Fibroblast of skin of right quadriceps (primary cell): ENCODE results near the gene DOCK3.
"Not testable (repeated sequence)": the region's sequence is repeated elsewhere in the genome, so short reads cannot be mapped to it uniquely, and the experiment has no call there.

Experiments
- DNase-seq: peaks from one replicate; pipeline ENCODE4 v3.0.0-alpha.2; 2013

Gene DOCK3

DNA sequence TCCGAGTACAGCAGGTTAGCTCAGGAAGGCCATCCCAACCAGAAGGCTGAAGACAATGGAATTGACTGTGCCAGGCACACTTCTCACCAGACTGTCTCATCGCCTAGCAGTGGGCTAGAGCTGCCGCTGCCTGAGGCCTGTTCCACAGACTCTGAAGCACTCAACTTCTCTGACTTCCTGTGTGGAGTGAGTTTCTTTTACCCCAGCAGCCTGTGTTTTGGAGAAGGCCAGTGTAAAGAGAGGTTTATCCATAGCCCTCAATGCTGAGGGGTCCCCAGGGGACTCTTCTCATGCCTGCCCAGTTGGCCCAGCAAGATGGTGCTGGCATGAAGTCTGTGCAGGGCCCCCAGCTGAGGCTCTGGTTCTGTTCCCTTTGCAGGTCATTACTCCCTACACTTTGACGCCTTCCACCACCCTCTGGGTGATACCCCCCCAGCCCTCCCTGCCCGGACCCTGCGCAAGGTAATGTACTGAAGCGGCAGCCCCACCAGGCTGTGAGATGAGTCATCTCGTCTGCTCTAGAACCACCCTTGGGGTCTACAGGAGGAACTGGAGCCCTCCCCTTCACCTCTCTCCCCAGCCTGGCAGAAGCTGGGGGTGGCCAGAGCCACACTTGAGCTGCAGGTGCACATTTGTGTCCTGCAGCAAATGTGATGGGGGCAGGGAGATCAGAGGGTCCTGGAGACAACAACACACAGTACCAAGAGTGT is 705.2 kb downstream of the DOCK3 start:
- no peak for DNase-seq

DNA sequence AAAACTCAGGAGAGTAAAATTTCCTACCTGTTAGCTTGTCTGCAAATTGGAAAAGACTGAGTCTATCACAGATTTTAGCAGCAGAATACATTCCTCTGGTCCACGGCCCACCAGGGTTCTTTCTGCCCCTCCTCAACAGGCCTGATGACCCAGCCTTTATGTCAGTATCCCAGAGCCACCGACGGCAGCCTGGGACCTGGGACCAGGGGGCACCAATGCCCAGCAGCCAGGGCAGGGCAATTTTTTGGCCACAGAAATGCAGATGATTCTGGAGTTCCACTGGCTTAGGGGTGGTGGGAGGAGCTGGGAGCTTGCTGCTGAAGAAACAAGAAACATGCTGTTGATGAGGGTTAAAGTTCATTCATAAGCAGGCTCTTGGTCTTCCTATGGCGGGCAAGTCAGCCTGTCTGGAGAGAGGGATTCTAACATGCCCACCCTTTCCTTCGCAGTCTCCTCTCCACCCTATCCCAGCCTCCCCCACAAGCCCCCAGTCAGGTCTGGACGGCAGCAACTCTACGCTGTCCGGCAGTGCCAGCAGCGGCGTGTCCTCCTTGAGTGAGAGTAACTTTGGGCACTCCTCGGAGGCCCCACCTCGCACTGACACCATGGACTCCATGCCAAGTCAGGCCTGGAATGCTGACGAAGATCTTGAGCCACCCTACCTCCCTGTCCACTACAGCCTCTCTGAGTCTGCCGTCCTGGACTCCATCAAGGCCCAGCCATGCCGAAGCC is 706.0 kb downstream of the DOCK3 start:
- no peak for DNase-seq

DNA sequence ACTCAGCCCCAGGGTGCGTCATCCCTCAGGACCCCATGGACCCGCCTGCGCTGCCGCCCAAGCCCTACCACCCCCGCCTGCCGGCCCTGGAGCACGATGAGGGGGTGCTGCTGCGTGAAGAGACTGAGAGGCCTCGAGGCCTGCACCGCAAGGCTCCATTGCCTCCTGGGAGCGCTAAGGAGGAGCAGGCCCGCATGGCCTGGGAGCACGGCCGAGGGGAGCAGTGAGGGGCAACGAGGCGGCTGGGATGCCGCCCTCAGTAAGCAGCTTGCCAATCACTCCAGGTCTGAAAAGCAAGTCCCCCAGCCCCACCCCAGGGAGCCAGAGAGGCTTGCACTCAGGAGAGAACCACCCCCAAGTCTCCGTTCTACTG is 706.6 kb downstream of the DOCK3 start:
- no peak for DNase-seq

DNA sequence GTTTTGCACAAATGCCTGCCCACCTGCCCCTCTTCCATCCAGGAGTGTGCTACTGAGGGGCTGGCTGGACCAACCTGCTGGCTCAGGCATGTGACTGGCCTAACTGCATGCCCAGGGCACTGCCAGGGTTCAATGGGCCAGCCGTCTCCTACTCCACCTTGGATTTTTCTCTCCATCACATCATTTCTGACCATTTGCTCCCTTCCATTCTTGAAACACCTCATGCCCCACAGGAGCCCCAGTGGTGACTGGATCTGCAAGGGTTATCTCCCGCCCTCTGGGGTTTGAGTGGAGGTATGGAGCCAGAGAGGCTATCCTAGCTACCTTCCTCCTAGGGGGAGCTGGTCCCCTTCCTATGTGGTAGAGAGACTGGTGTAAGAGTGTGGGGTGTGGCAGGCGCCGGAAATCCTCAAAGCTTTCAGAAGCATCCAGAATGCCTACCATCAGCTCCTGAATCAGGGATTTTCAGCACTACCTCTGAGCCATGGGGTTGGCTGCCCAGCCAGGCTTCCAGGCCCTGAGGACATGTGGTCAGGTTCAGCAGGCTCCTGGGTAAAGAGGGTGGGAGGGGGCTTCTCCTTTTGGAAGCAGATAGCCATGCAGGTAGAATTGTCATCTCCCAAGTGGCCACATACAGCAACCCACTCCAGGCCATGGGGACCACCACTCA is 707.5 kb downstream of the DOCK3 start:
- DNase-seq = no peak

DNA sequence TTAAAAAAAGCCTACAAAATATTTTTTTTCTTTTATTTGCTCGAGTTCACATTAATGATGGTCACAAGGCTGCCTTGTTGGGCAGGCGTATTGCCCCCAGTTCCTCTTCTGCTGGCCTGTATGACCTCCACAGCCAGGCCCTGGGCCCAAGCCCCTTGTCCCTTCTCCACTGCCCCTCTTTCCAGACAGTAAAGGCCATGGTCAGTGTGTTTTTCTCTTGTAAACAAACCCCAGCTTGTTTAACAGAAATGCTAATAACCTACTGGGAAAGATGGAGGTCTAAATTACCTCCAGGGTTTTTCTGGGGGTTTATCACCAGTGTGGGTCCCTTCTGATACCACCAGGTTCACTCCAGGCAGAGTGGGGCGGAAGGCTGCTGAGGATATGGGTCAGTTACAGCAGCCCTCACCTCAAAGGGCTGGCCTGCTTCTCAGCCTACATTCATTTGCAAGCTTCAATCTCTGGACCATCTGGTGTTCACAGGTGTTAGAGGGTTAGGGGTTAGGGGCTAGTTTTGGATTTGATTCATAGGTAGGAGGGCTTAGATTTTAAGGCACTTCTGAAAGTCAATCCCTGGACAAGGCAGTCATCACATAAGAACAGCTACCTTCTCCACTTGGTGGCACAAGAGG is 708.3 kb downstream of the DOCK3 start:
- no peak for DNase-seq

DNA sequence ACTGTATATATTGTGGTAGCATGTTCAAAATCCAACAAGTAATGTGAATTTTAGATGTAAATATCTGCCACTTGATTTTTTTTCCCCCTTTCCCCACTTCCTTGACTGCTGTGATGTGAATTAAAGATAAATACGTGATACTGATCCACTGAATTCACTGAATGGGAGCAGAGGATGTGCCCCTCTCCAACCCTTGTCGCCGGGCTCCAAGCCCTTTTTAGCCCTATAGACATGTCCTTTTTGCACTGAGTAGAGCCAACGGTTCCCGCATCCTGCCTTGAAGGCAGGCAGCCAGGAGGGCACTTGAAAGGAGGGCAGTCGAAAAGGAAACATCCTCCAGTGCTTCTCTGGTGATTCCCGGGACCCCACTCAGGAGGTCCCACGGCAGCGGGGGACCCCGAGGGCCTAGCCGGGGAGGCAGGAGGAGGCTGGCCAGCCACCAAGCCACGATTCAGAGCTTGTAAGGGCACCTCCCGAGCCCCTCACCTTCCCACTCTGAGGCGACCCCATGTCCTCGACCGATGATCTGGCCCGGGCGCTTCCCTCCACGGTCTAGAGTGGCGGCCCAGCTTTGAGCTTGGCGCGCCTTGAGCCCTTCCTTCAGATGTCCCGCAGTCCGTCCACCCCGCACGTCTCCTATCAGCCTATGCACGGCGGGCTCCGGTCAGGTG is 709.5 kb downstream of the DOCK3 start:
- no peak for DNase-seq

DNA sequence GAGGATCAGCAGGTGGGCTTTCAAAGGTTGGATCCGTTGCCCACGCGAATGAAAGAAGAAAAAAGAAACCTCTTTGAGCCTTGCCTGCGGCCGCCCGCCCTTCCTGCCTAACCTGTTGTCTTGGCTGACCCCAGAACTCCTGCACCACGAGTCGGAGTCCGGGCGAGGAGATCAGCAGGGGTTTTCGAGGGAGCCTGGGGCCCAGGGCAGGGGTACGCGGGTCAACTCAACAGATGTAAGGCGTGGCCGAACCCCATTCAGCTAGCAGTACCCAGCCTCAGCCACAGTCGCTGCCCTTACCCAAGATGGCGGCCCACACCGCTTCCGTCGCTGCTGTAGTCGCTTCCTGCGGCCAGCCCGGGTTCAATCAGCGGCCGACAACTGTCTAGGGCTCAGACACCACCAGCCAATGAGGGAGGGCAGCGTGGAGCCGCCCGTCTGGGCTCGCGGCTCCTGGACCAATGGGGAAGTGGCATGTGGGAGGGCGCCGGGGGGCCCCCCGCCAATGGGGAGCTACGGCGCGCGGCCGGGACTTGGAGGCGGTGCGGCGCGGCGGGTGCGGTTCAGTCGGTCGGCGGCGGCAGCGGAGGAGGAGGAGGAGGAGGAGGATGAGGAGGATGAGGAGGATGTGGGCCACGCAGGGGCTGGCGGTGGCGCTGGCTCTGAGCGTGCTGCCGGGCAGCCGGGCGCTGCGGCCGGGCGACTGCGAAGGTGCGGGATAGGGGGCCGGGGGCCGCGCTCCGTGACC is 710.2 kb downstream of the DOCK3 start, which contains the start of gene MANF:
Gene MANF (plus strand): TSS at position 566 of the 748 bp plus-strand sequence. CDS start 52 bp downstream, at position 618.
- peak; percentile 98 for DNase-seq

DNA sequence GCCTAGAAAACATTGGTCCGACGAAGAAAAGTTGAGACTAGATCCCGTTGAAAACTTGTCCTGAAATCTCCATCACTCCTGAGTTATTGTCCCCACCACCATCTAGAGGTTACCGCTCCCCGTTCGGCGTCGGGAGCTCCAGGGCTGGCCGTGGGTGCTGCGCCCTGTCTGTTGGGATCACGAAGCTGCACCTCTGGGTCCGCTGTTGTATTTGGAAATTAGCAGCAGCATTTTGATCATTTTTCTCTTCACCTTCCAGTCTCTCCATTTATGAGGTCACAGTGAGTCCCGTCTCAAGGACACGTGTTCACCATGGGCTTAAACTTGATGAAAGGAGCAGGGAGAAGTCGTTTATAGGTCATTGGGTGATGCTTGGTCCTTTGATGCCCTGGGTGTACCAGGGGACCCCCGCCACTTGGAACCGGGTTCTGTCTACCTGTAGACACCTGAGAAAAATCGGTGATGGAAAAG is 710.9 kb downstream of the DOCK3 start:
- no peak for DNase-seq

DNA sequence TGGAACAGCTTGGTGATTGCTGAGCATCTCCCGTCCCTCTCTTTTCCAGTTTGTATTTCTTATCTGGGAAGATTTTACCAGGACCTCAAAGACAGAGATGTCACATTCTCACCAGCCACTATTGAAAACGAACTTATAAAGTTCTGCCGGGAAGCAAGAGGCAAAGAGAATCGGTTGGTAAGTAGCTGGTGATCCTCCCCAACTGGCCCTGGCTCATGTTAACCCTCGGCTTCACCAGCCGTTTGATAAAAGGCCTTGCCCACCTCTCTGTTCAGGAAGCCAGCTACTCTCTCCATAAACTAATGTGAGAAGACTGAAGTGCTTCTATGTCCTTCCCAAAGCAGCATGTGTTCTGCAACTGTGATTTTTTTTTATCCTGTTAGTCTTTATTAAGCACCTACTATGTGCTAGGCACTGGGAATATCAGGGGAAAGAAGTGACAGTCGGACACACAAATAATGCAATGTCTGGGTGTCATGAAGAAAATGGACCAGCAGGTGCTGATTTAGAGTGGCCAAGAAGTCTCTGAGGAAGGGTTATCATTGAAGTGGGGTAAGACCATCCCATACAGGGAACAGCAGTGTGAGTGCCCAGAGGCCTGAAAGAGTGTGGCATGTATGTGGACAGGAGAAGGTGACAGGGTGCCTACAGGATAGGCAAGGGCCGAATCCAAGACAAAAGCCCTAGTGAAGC is 711.6 kb downstream of the DOCK3 start:
- no peak for DNase-seq

DNA sequence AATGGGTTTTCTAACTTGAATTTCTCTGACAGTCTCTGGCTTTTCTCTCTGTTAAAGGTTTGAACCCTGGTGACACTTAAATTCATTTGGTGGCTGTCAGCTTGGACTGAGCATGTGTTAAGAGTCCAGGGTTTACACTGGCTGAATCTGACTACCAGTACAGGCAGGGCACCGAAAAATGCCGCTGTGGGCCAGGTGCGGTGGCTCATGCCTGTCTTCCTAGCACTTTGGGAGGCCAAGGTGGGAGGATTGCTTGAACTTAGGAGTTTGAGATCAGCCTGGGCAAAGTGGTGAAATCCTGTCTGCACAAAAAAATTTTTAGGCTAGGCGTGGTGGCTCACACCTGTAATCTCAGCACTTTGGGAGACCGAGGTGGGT is 712.1 kb downstream of the DOCK3 start:
- DNase-seq = no peak

DNA sequence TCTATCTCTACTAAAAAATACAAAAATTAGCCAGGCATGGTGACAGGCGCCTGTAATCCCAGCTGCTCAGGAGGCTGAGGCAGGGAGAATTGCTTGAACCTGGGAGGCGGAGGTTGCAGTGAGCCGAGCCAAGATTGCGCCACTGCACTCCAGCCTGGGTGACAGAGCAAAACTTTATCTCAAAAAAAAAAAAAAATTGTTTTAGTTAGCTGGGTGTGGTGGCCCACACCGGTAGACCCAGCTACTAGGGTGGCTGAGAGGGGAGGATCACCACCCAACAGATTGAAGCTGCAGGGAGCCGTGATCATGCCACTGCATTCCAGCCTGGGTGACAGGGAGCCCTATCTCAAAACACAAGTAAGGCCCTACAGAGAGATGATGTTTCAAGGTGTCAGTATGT is 712.6 kb downstream of the DOCK3 start:
- DNase-seq = not testable (repeated sequence)

DNA sequence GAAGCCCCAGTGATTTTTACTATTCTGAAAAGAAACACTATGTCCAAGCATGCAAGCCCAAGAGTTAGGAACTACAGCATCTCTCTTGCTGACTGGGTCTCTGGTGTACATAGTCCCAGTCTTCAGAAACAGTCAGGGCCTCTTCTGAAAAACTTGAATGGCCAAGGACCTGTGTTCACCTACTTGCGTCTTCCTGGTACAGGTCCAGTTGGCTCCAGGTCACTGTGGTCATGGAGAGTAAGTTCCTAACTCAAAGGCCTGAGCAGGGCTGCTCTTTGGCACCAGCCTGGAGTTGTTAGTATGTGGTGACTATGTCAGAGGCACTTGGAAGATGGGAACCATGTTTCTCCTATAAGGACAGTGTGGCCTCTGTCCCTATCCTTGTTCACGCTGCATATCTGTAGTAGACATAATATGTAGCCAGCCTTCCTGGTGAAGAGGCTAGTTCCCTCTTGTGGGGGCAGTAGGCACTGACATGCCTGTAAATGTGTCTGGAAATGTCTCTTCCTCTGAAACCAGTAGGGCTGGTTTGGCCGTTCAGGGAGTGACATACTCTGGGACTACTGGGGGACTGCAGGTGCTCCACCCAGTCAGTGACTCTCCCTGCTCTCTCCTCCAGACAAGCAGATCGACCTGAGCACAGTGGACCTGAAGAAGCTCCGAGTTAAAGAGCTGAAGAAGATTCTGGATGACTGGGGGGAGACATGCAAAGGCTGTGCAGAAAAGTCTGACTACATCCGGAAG is 713.7 kb downstream of the DOCK3 start:
- DNase-seq = no peak

DNA sequence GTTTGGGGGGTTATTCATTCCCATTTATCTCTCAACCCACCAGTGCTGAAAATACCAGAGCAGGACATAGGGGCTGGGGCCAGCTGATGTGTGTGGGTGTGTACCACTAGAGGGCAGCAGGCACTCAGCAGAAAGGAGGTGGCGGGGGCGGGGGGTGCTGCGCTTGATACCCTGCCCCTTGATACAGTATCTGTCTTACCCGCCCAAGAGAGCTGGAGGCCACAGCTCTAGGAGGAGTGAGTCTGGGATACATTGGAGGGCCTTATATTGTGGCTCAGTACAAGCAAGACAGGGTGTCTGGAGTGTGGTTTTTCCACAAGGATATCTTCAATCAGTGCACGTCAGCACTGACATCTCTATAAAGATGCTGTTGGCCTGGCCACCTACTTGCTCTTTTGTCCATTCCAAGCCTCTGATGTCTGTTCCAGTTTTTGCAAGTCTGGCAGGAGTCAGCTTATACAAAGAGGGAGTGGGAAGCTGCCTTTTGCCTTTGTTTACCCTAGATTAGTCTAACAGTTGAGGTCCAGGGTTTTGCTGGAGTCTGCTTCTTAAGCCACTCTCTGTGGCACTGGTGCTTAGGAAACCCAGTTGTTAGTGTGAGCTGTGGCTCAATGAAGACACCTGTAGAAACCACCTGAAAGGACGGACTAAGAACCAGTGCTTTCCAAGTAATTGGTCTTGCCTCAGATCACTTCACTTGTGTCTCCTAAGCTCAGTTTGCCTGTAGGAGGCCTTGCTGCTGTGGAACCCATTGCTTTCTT is 714.9 kb downstream of the DOCK3 start:
- DNase-seq = peak; percentile 40

DNA sequence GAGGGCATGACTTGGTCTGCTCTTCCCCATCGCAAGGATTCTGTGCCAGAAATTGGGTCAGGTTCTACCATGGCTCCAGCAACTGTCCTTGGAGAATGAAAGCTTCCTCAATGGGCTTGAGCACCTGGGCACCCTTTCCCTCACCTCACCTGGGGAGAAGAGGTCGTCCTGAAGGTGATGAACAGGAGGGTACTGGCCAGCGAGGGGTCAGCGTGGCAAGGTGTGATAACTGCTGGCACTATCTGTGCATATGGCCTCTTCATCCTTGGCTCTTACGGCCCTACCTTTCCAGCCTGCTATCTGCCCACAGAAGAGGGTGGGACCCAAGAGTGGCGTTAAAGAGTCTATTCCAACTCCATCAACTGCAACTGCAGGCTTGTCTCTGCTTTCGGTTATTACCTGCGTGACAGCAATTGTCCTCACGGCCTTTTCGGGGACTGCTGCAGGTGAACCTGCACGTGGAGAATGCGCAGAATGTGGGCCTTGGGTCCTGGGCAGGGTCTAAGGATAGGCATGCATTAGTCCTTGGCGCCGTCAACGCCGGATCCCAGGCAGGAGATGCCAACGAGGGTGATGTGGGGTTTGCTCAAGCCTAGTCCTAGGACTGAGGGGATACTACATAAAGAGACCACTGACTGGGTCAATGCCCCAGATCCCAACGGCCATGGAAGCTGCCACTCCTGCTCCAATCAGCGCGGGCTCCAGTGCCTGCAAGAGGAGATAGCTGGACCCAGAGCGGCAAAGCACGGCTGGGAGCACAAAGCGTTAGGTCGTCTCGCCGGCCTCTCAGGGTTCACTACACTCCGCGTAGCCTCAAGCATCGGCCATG is 715.7 kb downstream of the DOCK3 start:
- no peak for DNase-seq

DNA sequence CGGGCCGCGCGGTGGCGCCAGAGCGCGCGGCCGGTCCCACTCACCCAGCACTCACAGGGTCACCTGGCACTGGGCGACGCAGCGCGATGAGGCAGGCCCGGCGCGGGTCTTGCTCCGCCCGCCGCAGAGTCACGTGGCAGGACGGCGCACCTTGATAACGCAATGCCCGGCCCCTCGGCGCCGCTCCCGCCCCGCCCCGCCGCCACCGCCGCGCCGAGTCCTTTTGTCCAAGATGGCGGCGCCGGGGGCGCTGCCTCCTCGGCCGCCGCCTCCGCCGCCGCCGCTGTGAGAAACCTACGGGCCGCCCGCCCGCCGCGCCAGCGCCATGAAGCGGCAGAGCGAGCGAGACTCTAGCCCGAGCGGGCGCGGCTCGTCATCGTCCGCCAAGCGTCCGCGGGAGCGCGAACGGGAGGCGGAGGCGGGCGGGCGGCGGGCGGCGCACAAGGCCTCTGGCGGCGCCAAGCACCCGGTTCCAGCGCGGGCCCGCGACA is 716.4 kb downstream of the DOCK3 start, which contains the start of gene RBM15B:
Gene RBM15B (plus strand): TSS at position 211 of the 491 bp plus-strand sequence. CDS start 115 bp downstream, at position 326.
- peak; percentile 97 for DNase-seq

DNA sequence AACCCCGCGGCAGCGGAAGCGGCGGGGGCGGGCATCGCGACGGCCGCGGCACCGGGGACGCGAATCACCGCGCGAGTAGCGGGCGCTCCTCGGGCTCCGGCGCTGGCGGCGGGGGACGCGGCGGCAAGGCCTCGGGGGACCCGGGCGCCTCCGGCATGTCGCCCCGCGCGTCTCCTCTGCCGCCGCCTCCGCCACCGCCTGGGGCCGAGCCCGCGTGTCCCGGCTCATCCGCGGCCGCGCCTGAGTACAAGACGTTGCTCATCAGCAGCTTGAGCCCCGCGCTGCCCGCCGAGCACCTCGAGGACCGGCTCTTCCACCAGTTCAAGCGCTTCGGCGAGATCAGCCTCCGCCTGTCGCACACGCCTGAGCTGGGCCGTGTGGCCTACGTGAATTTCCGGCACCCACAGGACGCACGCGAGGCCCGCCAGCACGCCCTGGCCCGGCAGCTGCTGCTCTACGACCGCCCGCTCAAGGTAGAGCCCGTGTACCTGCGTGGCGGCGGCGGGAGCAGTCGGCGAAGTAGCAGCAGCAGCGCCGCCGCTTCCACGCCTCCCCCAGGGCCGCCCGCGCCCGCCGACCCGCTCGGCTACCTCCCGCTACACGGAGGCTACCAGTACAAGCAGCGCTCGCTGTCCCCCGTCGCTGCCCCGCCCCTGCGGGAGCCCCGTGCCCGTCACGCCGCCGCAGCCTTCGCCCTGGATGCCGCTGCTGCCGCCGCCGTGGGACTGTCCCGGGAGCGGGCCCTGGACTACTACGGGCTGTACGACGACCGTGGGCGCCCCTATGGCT is 717.0 kb downstream of the DOCK3 start:
- DNase-seq = peak; percentile 22

DNA sequence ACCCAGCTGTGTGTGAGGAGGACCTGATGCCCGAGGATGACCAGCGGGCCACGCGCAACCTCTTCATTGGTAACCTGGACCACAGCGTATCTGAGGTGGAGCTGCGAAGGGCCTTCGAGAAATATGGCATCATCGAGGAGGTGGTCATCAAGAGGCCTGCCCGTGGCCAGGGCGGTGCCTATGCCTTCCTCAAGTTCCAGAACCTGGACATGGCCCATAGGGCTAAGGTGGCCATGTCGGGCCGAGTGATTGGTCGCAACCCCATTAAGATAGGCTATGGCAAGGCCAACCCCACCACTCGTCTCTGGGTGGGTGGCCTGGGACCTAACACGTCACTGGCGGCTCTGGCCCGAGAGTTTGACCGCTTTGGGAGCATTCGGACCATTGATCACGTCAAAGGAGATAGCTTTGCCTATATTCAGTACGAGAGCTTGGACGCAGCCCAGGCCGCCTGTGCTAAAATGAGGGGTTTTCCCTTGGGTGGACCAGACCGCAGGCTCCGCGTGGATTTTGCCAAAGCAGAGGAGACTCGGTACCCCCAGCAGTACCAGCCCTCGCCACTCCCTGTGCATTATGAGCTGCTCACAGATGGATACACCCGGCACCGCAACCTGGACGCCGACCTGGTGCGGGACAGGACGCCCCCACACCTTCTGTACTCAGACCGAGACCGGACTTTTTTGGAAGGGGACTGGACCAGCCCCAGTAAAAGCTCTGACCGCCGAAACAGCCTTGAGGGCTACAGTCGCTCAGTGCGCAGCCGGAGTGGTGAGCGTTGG is 717.8 kb downstream of the DOCK3 start:
- no peak for DNase-seq
